Measurements from ENCODE around the gene CFAP46.

DNA sequence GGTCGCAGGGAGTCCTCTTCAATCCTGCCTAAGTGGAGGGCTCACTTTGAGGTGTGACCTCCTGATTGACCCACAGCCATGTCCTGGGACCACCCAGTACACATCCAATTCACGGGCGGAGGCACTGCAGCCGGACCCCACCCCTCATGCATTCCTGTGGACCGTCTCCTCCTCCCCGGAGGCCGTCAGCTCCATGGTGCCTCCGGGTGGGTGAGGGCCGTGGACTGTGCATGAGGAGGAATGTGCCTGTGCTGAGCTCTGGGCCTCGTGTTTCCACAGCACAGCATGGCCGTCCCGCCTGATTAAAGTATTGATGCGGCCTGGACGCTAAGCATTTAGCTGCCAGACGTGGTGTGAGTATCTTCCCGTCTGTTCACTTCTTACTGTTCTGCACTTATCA, 52.8 kb downstream of the CFAP46 start:
- TF ChIP-seq, protein P1, sequence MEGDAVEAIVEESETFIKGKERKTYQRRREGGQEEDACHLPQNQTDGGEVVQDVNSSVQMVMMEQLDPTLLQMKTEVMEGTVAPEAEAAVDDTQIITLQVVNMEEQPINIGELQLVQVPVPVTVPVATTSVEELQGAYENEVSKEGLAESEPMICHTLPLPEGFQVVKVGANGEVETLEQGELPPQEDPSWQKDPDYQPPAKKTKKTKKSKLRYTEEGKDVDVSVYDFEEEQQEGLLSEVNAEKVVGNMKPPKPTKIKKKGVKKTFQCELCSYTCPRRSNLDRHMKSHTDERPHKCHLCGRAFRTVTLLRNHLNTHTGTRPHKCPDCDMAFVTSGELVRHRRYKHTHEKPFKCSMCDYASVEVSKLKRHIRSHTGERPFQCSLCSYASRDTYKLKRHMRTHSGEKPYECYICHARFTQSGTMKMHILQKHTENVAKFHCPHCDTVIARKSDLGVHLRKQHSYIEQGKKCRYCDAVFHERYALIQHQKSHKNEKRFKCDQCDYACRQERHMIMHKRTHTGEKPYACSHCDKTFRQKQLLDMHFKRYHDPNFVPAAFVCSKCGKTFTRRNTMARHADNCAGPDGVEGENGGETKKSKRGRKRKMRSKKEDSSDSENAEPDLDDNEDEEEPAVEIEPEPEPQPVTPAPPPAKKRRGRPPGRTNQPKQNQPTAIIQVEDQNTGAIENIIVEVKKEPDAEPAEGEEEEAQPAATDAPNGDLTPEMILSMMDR (IDR thresholded peaks at IDR 0.05), result no peak
- no peak for TF ChIP-seq POLR2A (IDR thresholded peaks at IDR 0.05)
- TF ChIP-seq EP300 (IDR thresholded peaks at IDR 0.05), result no peak

Data from ovary (tissue), 3 donors.